GM12801 (cell line): ENCODE results near the gene KLK11.

Experiments used
- CTCF ChIP-seq: IDR thresholded peaks from one replicate; pipeline ENCODE4 v1.5.1; 2011; ENCODE audit warnings: control low read depth; ENCODE audit not compliant: insufficient read length; ENCODE audit errors: extremely low read depth

The KLK11 gene

DNA sequence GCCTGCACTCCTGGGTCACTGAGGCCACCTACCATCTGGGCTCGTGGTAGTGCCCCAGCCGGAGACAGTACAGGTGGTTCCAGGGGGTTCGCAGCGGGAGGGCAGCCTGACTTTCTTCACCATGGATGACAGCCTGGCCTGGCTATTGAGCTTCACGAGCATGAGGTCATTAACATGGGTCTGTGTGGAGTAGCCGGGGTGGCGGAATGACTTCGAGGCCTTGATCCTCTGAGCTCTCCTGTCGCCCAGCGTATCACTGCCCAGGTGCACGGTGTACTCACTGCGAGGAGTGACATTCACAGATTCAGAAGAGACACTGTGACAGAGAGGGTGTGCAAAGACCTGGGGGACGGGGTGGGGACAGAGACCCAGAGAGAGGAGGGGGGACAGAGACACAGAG lies 46.2 kb downstream of the KLK11 start:
- TF ChIP-seq CTCF, result no peak

GRCh38 chr19:50979758-50980157 lies 46.7 kb downstream of the KLK11 start:
- no peak for TF ChIP-seq CTCF

DNA sequence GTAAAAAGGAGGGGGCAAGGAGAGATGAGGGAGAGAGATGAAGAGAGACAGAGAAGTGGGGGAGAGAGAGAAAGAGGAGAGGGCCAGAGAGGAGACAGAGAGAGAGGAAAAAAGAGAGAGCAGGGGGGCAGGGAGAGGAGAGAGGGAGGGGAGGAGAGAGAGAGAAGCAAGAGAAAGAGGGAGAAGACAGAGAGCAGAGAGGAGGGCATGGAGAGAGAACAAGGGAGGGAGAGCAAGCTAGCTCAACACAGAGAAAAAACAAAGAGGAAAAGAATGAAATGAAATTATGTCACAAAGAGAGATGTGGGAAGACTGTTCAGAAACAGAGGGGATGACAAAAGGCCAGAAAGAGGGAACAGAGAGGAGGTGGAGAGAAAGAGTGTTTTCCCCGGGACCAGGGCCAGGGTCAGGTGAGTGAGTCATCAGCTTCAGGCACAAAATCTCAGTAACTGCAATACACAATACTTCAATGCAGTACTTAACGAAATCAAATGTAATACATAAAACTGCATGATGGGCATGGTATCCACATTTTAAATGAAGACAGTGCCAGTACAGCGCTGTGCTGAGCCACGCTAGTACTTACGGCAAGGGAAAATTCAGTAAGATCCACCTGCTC lies 47.5 kb downstream of the KLK11 start:
- TF ChIP-seq CTCF, result no peak

GRCh38 chr19:50977626-50978025 lies 48.8 kb downstream of the KLK11 start:
- no peak for TF ChIP-seq CTCF

DNA sequence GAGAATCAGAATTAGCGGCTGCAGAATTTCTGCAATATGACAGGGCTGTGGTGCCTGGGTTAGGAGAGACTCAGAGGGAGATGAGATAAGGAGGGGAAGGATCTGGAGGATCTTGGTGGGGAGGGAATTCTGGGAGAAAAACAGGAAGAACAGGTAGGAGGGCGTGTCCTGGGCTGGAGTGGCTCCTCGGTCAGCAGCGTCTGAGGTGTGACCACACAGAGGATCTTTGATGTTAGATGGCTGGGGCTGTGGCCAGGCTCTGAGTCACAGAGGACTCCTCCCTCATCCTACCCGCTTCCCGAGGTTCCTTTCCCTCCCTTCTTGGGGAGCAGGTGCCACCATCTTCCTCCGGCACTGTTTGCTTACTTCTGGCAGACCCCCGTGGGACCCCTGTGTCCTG lies 50.6 kb downstream of the KLK11 start:
- TF ChIP-seq CTCF, result no peak

GRCh38 chr19:50974702-50975556 lies 51.5 kb downstream of the KLK11 start:
- TF ChIP-seq CTCF, result no peak

GRCh38 chr19:50972795-50973376 lies 53.5 kb downstream of the KLK11 start:
- TF ChIP-seq CTCF, result no peak
